ENCODE results near the gene HSH2D. TPM values are rescaled to one million over a fixed set of nuclear protein-coding genes. Genes with fewer than 3 reads are reported as not detected.

HSH2D gene
- total RNA-seq, 1 experiment from 2014 or later = 10.9 TPM

DNA sequence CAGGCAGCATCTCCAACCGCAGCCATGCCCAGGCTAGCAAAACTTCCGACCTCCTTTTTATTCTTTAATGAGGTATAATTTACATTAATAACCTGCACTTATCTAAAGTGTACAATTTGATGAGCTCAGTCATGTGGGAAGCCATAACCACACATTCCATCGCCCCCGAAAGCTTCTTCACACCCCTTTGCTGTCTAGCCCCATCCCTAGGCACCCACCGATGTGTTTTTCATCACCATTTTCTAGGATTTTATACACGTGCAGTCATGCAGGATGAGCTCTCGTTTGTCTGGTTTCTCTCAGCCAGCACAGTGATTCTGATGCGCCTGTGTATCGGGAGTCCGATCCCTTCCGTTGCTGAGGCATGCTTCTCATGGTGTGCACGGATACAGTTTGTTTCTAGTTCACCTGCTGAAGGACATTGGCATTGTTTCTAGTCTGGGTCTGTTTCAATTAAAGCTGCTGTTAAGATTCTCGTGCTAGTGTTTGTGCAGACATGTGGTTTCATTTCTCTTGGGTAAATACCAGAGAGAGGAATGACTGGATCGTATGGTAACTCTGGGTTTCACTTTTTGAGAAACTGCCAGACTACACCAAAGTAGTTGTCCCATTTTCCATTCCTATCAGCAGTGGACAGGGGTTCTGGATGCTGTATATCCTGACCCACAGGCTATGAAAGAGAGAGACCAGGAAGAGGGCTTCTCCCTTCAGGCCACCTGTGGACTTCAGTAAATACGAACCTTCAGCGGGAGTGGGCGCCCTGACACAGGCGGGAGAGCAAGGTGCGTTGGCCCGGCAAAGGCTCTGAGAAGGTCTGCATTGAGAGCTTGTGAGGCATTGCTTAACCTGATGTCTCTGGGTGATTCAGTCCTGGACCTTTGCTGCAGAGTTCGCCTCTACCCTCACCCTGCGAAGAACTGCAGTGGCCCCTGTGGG is 59.1 kb downstream of the HSH2D start:
- H3K9me2 ChIP-seq (ENCODE audit: insufficient read depth) = no peaks in the 10 kb centered on the region
- no peak for DNase-seq
- H2AFZ ChIP-seq = no peak overlapping the region
- no peaks in the 10 kb centered on the region for H3K9me3 ChIP-seq (ENCODE audit: insufficient read depth, low read depth)
- POLR2A ChIA-PET (ENCODE audit: unreplicated experiment) = no interaction called here
- H3K27me3 ChIP-seq (ENCODE audit: insufficient read depth, low read depth) = no peaks in the 10 kb centered on the region
- peaks cover 22% of the 10 kb centered on the region for H3K79me2 ChIP-seq (ENCODE audit: low read depth)
- H3K4me1 ChIP-seq (replicated peaks; ENCODE audit: insufficient read depth) = peaks cover 9% of the 10 kb centered on the region
- intact Hi-C loops (cut with micrococcal nuclease; ENCODE audit: unreplicated experiment) = no loop called here
- H3K4me3 ChIP-seq = no peak overlapping the region
- 0 out of 2 replicates have a peak, but pooled peaks cover 7% of the 10 kb centered on the region for H4K20me1 ChIP-seq (ENCODE audit: insufficient read depth)
- no peak overlapping the region for H3K4me2 ChIP-seq
- CTCF ChIA-PET = interaction anchor here (0.6 kb wide), 1 partner anchor 12 kb away, joined by 9 read pairs; no protein-coding TSS in a partner anchor
- no peak overlapping the region for H3K27ac ChIP-seq
- no peak for TF ChIP-seq EZH2 (IDR thresholded peaks at IDR 0.05; ENCODE audit: low read depth)
- TF ChIP-seq, protein P1, sequence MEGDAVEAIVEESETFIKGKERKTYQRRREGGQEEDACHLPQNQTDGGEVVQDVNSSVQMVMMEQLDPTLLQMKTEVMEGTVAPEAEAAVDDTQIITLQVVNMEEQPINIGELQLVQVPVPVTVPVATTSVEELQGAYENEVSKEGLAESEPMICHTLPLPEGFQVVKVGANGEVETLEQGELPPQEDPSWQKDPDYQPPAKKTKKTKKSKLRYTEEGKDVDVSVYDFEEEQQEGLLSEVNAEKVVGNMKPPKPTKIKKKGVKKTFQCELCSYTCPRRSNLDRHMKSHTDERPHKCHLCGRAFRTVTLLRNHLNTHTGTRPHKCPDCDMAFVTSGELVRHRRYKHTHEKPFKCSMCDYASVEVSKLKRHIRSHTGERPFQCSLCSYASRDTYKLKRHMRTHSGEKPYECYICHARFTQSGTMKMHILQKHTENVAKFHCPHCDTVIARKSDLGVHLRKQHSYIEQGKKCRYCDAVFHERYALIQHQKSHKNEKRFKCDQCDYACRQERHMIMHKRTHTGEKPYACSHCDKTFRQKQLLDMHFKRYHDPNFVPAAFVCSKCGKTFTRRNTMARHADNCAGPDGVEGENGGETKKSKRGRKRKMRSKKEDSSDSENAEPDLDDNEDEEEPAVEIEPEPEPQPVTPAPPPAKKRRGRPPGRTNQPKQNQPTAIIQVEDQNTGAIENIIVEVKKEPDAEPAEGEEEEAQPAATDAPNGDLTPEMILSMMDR (conservative IDR thresholded peaks at IDR 0.05) = no peak
- H3F3A ChIP-seq (ENCODE audit: insufficient read depth, low read depth) = no peaks in the 10 kb centered on the region; the same call in 1 of the 2 replicates
- H3K36me3 ChIP-seq (ENCODE audit: low read depth) = no peaks in the 10 kb centered on the region; the same call in 1 of the 2 replicates
- BruUV-seq (replicated peaks) = no TSS peak

DNA sequence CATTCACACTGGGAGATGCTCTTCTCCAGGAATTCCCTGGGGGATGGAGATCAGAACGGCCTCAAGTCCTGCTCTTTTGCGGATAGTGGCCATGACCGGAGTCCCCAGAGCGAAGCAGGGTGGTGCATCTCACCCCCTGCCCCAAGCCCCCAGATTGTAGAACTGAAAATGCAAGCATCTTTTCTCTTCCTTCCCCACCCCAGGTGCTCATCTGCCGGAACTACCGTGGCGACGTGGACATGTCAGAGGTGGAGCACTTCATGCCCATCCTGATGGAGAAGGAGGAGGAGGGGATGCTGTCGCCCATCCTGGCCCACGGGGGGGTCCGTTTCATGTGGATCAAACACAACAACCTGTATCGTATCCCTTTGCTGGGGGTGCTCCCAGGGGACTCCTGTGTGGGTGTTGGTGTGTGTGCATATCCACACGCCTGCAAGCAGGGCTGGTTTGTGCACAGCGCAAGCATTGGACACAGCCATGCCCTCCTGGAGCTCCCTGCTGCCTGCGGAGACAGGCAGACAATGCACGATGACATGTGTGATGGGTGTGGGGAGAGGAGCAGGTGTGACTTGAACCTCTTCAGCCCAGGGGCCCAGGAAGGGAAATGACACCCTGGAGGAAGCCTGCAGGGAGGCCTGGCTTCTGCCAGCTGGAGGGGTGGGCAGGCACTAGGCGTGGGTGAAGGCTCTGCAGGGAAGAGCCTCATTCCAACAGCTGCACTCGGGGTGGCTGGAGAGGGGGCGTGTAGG is 59.9 kb downstream of the HSH2D start:
- Histone ChIP-seq H3K27me3 (ENCODE audit: insufficient read depth, low read depth) (no peaks in the 10 kb centered on the region), H3K4me1 (replicated peaks; ENCODE audit: insufficient read depth) (peaks cover 7% of the 10 kb centered on the region), H3K4me3 (no peak overlapping the region), H3K27ac (no peak overlapping the region), H3K79me2 (ENCODE audit: low read depth) (peaks cover 16% of the 10 kb centered on the region), H3K36me3 (ENCODE audit: low read depth) (no peaks in the 10 kb centered on the region; the same call in 1 of the 2 replicates), H3K4me2 (no peak overlapping the region), H3K9me2 (ENCODE audit: insufficient read depth) (no peaks in the 10 kb centered on the region), H4K20me1 (ENCODE audit: insufficient read depth) (0 out of 2 replicates have a peak, but pooled peaks cover 7% of the 10 kb centered on the region), H2AFZ (no peak overlapping the region), H3F3A (ENCODE audit: insufficient read depth, low read depth) (no peaks in the 10 kb centered on the region; the same call in 1 of the 2 replicates), H3K9me3 (ENCODE audit: insufficient read depth, low read depth) (no peaks in the 10 kb centered on the region)
- TF ChIP-seq EZH2 (IDR thresholded peaks at IDR 0.05; ENCODE audit: low read depth) = no peak
- TF ChIP-seq, protein P1 (conservative IDR thresholded peaks at IDR 0.05) = no peak
- DNase-seq = no peak
- intact Hi-C loops (cut with micrococcal nuclease; ENCODE audit: unreplicated experiment) = no loop called here
- ChIA-PET POLR2A (ENCODE audit: unreplicated experiment) (no interaction called here), CTCF (no interaction called here)
- no TSS peak for BruUV-seq (replicated peaks)

DNA sequence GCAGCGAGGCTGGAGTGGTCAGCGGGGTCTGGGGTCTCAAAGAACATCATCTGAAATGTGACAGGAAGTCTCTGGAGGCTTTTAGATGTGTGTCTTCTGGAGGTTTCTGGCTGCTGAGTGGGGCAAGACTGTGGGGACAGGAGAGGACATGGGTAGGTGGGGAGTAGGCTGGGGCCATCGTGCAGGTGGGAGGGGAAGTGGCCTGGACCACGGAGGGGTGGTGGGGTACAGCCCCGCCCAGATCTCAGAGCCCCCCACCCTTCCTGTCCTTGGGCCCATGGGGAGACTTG is 60.5 kb downstream of the HSH2D start:
- H3K4me3 ChIP-seq = no peak overlapping the region
- TF ChIP-seq, protein P1 (conservative IDR thresholded peaks at IDR 0.05) = no peak
- TF ChIP-seq EZH2 (IDR thresholded peaks at IDR 0.05; ENCODE audit: low read depth) = no peak
- no peaks in the 10 kb centered on the region; the same call in 1 of the 2 replicates for H3F3A ChIP-seq (ENCODE audit: insufficient read depth, low read depth)
- no peak overlapping the region for H3K4me2 ChIP-seq
- no peak overlapping the region for H3K27ac ChIP-seq
- H3K9me3 ChIP-seq (ENCODE audit: insufficient read depth, low read depth) = no peaks in the 10 kb centered on the region
- no peak for DNase-seq
- POLR2A ChIA-PET (ENCODE audit: unreplicated experiment) = no interaction called here
- H3K9me2 ChIP-seq (ENCODE audit: insufficient read depth) = no peaks in the 10 kb centered on the region
- H3K36me3 ChIP-seq (ENCODE audit: low read depth) = no peaks in the 10 kb centered on the region; the same call in 1 of the 2 replicates
- H3K4me1 ChIP-seq (replicated peaks; ENCODE audit: insufficient read depth) = peaks cover 2% of the 10 kb centered on the region
- H3K79me2 ChIP-seq (ENCODE audit: low read depth) = peaks cover 10% of the 10 kb centered on the region
- H4K20me1 ChIP-seq (ENCODE audit: insufficient read depth) = 0 out of 2 replicates have a peak, but pooled peaks cover 7% of the 10 kb centered on the region
- CTCF ChIA-PET = no interaction called here
- intact Hi-C loops (cut with micrococcal nuclease; ENCODE audit: unreplicated experiment) = no loop called here
- no peaks in the 10 kb centered on the region for H3K27me3 ChIP-seq (ENCODE audit: insufficient read depth, low read depth)
- H2AFZ ChIP-seq = no peak overlapping the region
- no TSS peak for BruUV-seq (replicated peaks)

All from PC-9 (cell line).